ENCODE results near the gene DLX1.

DLX1 gene

GRCh38 chr2:172083628-172084394, 1.5 kb upstream of the DLX1 start:
- H3K4me3 ChIP-seq (ENCODE audit: low read depth, low read length), result peak overlapping the region; percentile 70
- TF ChIP-seq, protein P1, sequence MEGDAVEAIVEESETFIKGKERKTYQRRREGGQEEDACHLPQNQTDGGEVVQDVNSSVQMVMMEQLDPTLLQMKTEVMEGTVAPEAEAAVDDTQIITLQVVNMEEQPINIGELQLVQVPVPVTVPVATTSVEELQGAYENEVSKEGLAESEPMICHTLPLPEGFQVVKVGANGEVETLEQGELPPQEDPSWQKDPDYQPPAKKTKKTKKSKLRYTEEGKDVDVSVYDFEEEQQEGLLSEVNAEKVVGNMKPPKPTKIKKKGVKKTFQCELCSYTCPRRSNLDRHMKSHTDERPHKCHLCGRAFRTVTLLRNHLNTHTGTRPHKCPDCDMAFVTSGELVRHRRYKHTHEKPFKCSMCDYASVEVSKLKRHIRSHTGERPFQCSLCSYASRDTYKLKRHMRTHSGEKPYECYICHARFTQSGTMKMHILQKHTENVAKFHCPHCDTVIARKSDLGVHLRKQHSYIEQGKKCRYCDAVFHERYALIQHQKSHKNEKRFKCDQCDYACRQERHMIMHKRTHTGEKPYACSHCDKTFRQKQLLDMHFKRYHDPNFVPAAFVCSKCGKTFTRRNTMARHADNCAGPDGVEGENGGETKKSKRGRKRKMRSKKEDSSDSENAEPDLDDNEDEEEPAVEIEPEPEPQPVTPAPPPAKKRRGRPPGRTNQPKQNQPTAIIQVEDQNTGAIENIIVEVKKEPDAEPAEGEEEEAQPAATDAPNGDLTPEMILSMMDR (IDR thresholded peaks at IDR 0.05; ENCODE audit: low read depth, low read length), result no peak

GRCh38 chr2:172084395-172084644, 987 bp upstream of the DLX1 start:
- peak overlapping the region; percentile 70 for H3K4me3 ChIP-seq (ENCODE audit: low read depth, low read length)
- TF ChIP-seq, protein P1 (IDR thresholded peaks at IDR 0.05; ENCODE audit: low read depth, low read length), result no peak

DNA sequence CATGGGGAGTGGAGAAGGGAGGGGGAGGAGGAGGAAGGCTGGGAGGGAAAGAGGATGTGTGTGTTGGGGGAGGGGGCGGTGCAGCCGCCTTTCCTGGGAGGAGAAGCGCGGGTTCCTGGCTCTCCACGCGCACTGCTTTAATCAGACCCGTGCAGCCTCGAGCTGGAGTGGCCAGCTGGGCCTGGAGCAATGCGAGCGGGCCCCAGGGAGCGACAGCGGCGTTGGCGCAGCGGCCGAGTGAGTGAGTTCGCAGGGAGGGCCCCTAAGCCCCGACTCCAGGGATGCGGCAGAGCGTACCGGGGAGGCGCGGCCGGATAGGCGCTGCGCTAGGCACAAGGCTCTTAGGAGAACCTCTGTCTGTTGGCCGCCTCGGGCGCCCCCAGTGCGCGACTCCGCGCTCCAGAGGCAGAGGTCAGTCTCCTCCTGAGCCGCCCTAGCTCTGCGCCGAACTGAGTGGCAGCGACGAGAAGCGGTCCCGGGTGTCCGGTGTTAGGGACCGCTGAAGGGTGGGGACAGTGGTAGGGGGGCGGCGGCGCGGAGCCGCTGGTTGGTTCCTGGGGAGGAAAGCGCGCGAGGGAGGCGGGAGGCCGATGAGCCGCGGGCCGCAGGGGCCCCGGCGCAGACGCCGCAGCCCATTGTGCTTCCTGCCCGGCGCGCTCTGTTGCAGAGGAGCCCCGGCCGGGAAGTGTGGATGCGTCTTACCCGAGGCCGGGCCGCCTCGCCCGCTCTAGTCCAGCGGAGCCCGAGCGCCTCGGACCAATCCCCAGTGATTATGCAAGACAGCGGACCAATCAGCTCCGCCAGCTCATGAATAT, 455 bp upstream of the DLX1 start:
- H3K4me3 ChIP-seq (ENCODE audit: low read depth, low read length), result peak overlapping the region; percentile 70
- TF ChIP-seq, protein P1 (IDR thresholded peaks at IDR 0.05; ENCODE audit: low read depth, low read length), result no peak

GRCh38 chr2:172086241-172087206, 1.2 kb downstream of the DLX1 start:
- peak overlapping the region; percentile 70 for H3K4me3 ChIP-seq (ENCODE audit: low read depth, low read length)
- TF ChIP-seq, protein P1 (IDR thresholded peaks at IDR 0.05; ENCODE audit: low read depth, low read length), result no peak

GRCh38 chr2:172087207-172087779, 2.0 kb downstream of the DLX1 start:
- H3K4me3 ChIP-seq (ENCODE audit: low read depth, low read length), result no peak overlapping the region
- TF ChIP-seq, protein P1 (IDR thresholded peaks at IDR 0.05; ENCODE audit: low read depth, low read length), result no peak

DNA sequence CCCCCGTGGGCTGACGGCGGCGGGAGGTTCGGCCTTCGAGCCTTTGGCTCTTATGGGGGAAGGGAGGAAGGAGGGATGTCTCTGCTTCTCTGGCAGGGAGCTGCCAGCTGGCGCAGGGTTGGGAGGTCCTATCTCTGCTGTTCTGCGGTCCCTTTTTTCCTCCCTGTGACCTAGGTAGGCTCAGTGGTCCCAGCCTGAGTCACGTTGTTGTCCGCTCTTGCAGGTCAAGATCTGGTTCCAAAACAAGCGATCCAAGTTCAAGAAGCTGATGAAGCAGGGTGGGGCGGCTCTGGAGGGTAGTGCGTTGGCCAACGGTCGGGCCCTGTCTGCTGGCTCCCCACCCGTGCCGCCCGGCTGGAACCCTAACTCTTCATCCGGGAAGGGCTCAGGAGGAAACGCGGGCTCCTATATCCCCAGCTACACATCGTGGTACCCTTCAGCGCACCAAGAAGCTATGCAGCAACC, 2.5 kb downstream of the DLX1 start:
- H3K4me3 ChIP-seq (ENCODE audit: low read depth, low read length), result no peak overlapping the region
- TF ChIP-seq, protein P1 (IDR thresholded peaks at IDR 0.05; ENCODE audit: low read depth, low read length), result no peak

All from WI38 (cell line).